WTC11 (cell line): ENCODE data around the gene HYDIN.
"Not testable (repeated sequence)": the region's sequence is repeated elsewhere in the genome, so short reads cannot be mapped to it uniquely, and the experiment has no call there.

Experiments
- AR ChIP-seq: fragments of 250-450 bp; sonication (Bioruptor Pico); IDR thresholded peaks from 2 replicates; pipeline ENCODE4 v1.9.0; 2021; ENCODE audit warnings: mild to moderate bottlenecking
- ESRRA ChIP-seq: sonication (generic); formaldehyde crosslinking; IDR thresholded peaks from 2 replicates; pipeline ENCODE4 v1.8.1; 2022; ENCODE audit warnings: mild to moderate bottlenecking, missing genetic modification reagents, borderline replicate concordance
- GRHL2 ChIP-seq: fragments of 250-450 bp; sonication (Bioruptor Pico); IDR thresholded peaks from 2 replicates; pipeline ENCODE4 v1.8.0; 2022; ENCODE audit warnings: mild to moderate bottlenecking, moderate library complexity; ENCODE audit not compliant: insufficient replicate concordance, severe bottlenecking
- MLX ChIP-seq: sonication (generic); formaldehyde crosslinking; IDR thresholded peaks from 2 replicates; pipeline ENCODE4 v1.8.1; 2023; ENCODE audit warnings: mild to moderate bottlenecking, missing genetic modification reagents, moderate library complexity
- ZBTB21 ChIP-seq: sonication (generic); formaldehyde crosslinking; IDR thresholded peaks from 2 replicates; pipeline ENCODE4 v1.8.1; 2023; ENCODE audit warnings: mild to moderate bottlenecking, missing genetic modification reagents, borderline replicate concordance
- ZNF396 ChIP-seq: fragments of 250-450 bp; sonication (Bioruptor Pico); IDR thresholded peaks from 2 replicates; pipeline ENCODE4 v1.8.0; 2021; ENCODE audit warnings: mild to moderate bottlenecking, moderate library complexity, borderline replicate concordance
- TF ChIP-seq, protein P1 (sequence below): fragments of 200-600 bp; IDR thresholded peaks from 2 replicates; pipeline ENCODE4 v1.8.0; 2022; ENCODE audit warnings: antibody characterized with exemption

- TF ChIP-seq ZNF396; AR (CRISPR knock-in tag); GRHL2 (CRISPR knock-in tag); ESRRA (CRISPR knock-in tag); ZBTB21 (CRISPR knock-in tag); MLX (CRISPR knock-in tag): not testable (repeated sequence)
- TF ChIP-seq, protein P1, sequence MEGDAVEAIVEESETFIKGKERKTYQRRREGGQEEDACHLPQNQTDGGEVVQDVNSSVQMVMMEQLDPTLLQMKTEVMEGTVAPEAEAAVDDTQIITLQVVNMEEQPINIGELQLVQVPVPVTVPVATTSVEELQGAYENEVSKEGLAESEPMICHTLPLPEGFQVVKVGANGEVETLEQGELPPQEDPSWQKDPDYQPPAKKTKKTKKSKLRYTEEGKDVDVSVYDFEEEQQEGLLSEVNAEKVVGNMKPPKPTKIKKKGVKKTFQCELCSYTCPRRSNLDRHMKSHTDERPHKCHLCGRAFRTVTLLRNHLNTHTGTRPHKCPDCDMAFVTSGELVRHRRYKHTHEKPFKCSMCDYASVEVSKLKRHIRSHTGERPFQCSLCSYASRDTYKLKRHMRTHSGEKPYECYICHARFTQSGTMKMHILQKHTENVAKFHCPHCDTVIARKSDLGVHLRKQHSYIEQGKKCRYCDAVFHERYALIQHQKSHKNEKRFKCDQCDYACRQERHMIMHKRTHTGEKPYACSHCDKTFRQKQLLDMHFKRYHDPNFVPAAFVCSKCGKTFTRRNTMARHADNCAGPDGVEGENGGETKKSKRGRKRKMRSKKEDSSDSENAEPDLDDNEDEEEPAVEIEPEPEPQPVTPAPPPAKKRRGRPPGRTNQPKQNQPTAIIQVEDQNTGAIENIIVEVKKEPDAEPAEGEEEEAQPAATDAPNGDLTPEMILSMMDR: not testable (repeated sequence)
Observed at GRCh38 chr16:71161007-71161406, 69.5 kb downstream of the HYDIN start.
